ENCODE data around the gene TET3.

Gene TET3

GRCh38 chr2:73997813-73998212 is 13.1 kb downstream of the TET3 start:
- TF ChIP-seq, protein P1, sequence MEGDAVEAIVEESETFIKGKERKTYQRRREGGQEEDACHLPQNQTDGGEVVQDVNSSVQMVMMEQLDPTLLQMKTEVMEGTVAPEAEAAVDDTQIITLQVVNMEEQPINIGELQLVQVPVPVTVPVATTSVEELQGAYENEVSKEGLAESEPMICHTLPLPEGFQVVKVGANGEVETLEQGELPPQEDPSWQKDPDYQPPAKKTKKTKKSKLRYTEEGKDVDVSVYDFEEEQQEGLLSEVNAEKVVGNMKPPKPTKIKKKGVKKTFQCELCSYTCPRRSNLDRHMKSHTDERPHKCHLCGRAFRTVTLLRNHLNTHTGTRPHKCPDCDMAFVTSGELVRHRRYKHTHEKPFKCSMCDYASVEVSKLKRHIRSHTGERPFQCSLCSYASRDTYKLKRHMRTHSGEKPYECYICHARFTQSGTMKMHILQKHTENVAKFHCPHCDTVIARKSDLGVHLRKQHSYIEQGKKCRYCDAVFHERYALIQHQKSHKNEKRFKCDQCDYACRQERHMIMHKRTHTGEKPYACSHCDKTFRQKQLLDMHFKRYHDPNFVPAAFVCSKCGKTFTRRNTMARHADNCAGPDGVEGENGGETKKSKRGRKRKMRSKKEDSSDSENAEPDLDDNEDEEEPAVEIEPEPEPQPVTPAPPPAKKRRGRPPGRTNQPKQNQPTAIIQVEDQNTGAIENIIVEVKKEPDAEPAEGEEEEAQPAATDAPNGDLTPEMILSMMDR (IDR thresholded peaks at IDR 0.05; ENCODE audit: low read depth, low read length) = no peak
- TF ChIP-seq MAX (IDR thresholded peaks at IDR 0.05; ENCODE audit: low read depth, low read length) = no peak
- no peak for TF ChIP-seq MYC (IDR thresholded peaks at IDR 0.05; ENCODE audit: low read depth, low read length)
- no peak for TF ChIP-seq POLR2A (IDR thresholded peaks at IDR 0.05; ENCODE audit: extremely low read depth, insufficient read length)
- DNase-seq (ENCODE audit: low read depth) = no peak
- H3K4me3 ChIP-seq (ENCODE audit: low read depth, low read length) = no peak overlapping the region

DNA sequence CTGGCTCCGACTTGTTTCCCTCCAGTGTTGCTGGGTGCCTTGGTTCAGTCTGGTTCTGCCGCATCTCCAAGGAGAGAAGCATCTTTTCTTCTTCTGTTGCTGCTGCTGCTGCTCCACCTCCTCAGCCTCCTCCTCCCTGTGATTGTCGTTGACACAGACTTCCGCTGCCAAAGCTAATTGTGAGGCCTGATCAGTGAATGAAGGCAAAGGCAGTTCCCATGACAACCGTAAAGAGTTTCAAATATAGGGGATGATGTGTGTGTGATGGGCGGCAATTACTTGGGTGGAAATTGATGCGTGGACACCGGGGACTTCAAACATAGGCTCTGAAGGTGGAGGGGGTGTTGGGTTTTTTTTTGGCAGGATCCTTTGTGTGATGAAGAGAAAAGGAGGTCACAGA is 13.7 kb downstream of the TET3 start:
- no peak for DNase-seq (ENCODE audit: low read depth)
- no peak for TF ChIP-seq MYC (IDR thresholded peaks at IDR 0.05; ENCODE audit: low read depth, low read length)
- TF ChIP-seq MAX (IDR thresholded peaks at IDR 0.05; ENCODE audit: low read depth, low read length) = no peak
- TF ChIP-seq POLR2A (IDR thresholded peaks at IDR 0.05; ENCODE audit: extremely low read depth, insufficient read length) = no peak
- TF ChIP-seq, protein P1 (IDR thresholded peaks at IDR 0.05; ENCODE audit: low read depth, low read length) = no peak
- no peak overlapping the region for H3K4me3 ChIP-seq (ENCODE audit: low read depth, low read length)

GRCh38 chr2:73998933-73999332 is 14.2 kb downstream of the TET3 start:
- TF ChIP-seq MAX (IDR thresholded peaks at IDR 0.05; ENCODE audit: low read depth, low read length) = no peak
- TF ChIP-seq POLR2A (IDR thresholded peaks at IDR 0.05; ENCODE audit: extremely low read depth, insufficient read length) = no peak
- TF ChIP-seq MYC (IDR thresholded peaks at IDR 0.05; ENCODE audit: low read depth, low read length) = no peak
- TF ChIP-seq, protein P1 (IDR thresholded peaks at IDR 0.05; ENCODE audit: low read depth, low read length) = no peak
- H3K4me3 ChIP-seq (ENCODE audit: low read depth, low read length) = no peak overlapping the region
- no peak for DNase-seq (ENCODE audit: low read depth)

GRCh38 chr2:73999881-74000597 is 15.3 kb downstream of the TET3 start:
- H3K4me3 ChIP-seq (ENCODE audit: low read depth, low read length) = no peak overlapping the region
- TF ChIP-seq MAX (IDR thresholded peaks at IDR 0.05; ENCODE audit: low read depth, low read length) = no peak
- TF ChIP-seq, protein P1 (IDR thresholded peaks at IDR 0.05; ENCODE audit: low read depth, low read length) = no peak
- no peak for TF ChIP-seq POLR2A (IDR thresholded peaks at IDR 0.05; ENCODE audit: extremely low read depth, insufficient read length)
- TF ChIP-seq MYC (IDR thresholded peaks at IDR 0.05; ENCODE audit: low read depth, low read length) = no peak
- no peak for DNase-seq (ENCODE audit: low read depth)

- H3K4me3 ChIP-seq (ENCODE audit: low read depth, low read length) = no peak overlapping the region
- TF ChIP-seq, protein P1 (IDR thresholded peaks at IDR 0.05; ENCODE audit: low read depth, low read length) = no peak
- TF ChIP-seq MAX (IDR thresholded peaks at IDR 0.05; ENCODE audit: low read depth, low read length) (no peak), MYC (IDR thresholded peaks at IDR 0.05; ENCODE audit: low read depth, low read length) (no peak), POLR2A (IDR thresholded peaks at IDR 0.05; ENCODE audit: extremely low read depth, insufficient read length) (no peak)
- no peak for DNase-seq (ENCODE audit: low read depth)
Observed at GRCh38 chr2:74000666-74001065, 16.0 kb downstream of the TET3 start.

All from NB4 (cell line).